Natural killer cell (primary cell): Measurements from ENCODE around the gene CALML6. TPM values are rescaled to one million over a fixed set of nuclear protein-coding genes. Genes with fewer than 3 reads are reported as not detected.

ENCODE experiments used
- ATAC-seq, 3 donors: fragments of 150-1000 bp in 2 of 3; fragments of 200-7000 bp in 1 of 3; cut with Tn5 transposase; 1 replicate in 1 of 3; 2 replicates in 2 of 3; pipeline ENCODE4 v1.10.0; 2021; ENCODE audit warnings: mild to moderate bottlenecking in 2 of 3, moderate library complexity in 2 of 3
- DNase-seq, 2 donors: peaks; one replicate each; pipeline versions ENCODE4 v3.0.0 to v3.0.0-alpha.2; 2013 to 2021; ENCODE audit warnings: mixed read lengths in 1 of 2
- H3K27ac ChIP-seq: one replicate; pipeline ENCODE4 v1.5.1; 2013; ENCODE audit warnings: mild to moderate bottlenecking, low read length
- H3K27me3 ChIP-seq: one replicate; pipeline ENCODE4 v1.6.1; 2013; ENCODE audit warnings: low read length; ENCODE audit not compliant: control insufficient read depth, insufficient read depth
- H3K36me3 ChIP-seq: one replicate; pipeline ENCODE4 v1.6.1; 2013; ENCODE audit warnings: low read length; ENCODE audit not compliant: control insufficient read depth, insufficient read depth
- H3K4me1 ChIP-seq: one replicate; pipeline ENCODE4 v1.6.1; 2013; ENCODE audit warnings: low read length; ENCODE audit not compliant: control insufficient read depth, insufficient read depth
- H3K4me3 ChIP-seq: one replicate; pipeline ENCODE4 v1.5.1; 2013; ENCODE audit warnings: low read length
- H3K9me3 ChIP-seq: one replicate; pipeline ENCODE4 v1.6.1; 2013; ENCODE audit warnings: low read length; ENCODE audit not compliant: control insufficient read depth, insufficient read depth
- H3K27ac Mint-ChIP-seq, 2 donors: one replicate each; pipeline ENCODE4 v1.8.0; 2022; ENCODE audit warnings: mild to moderate bottlenecking in 2 of 2, mixed read lengths in 2 of 2, moderate library complexity in 1 of 2
- H3K27me3 Mint-ChIP-seq, 2 donors: one replicate each; pipeline ENCODE4 v1.8.0; 2022; ENCODE audit warnings: low read depth in 2 of 2, mixed read lengths in 2 of 2
- H3K36me3 Mint-ChIP-seq: one replicate; pipeline ENCODE4 v1.8.0; 2022; ENCODE audit warnings: mixed read lengths
- H3K4me1 Mint-ChIP-seq, 2 donors: one replicate each; pipeline ENCODE4 v1.8.0; 2022; ENCODE audit warnings: mixed read lengths in 2 of 2
- H3K4me3 Mint-ChIP-seq: one replicate; pipeline ENCODE4 v1.8.0; 2022; ENCODE audit warnings: mild to moderate bottlenecking, moderate library complexity, mixed read lengths
- H3K9me3 Mint-ChIP-seq, 2 donors: one replicate each; pipeline ENCODE4 v1.8.0; 2022; ENCODE audit warnings: mixed read lengths in 2 of 2
- CTCF ChIP-seq: fragments of 200-600 bp; IDR thresholded peaks from one replicate; pipeline ENCODE4 v1.8.0; 2022; ENCODE audit warnings: antibody characterized with exemption
- WGBS: methylation state at CpG from one replicate; pipeline ENCODE4 v1.1.7; 2013; ENCODE audit warnings: missing lambda C conversion rate; ENCODE audit not compliant: insufficient coverage; 5-methylcytosine and 5-hydroxymethylcytosine counted together
- intact Hi-C: fragments of 100-400 bp; cut with micrococcal nuclease; formaldehyde crosslinking; loops from one replicate; pipeline ENCODE4 v1.14.2; 2022
- total RNA-seq, 4 donors: library from RNA; stranded (reverse); fragments of 120-200 nt in 1 of 4; gene quantifications; one replicate each; pipeline versions ENCODE4 v1.2.3 to v1.2.4, GENCODE V29; 2013 to 2022

The CALML6 gene
- total RNA-seq, 3 donors from 2014 or later (not counting 1 experiment from before 2014, with no cell fraction given): 2.1 to 3.9 (median 2.9) TPM

- H3K36me3 Mint-ChIP-seq: no peaks in the 10 kb centered on the region
- no peaks in the 10 kb centered on the region for H3K4me1 ChIP-seq
- no peak overlapping the region for H3K4me3 Mint-ChIP-seq
- no peak for ATAC-seq
- no peak for DNase-seq
- 44% methylated on average over 15 of the region's 15 CpGs for WGBS
- H3K27me3 Mint-ChIP-seq: peaks cover 0 to 6% of the 10 kb centered on the region in 2 donors
- no peaks in the 10 kb centered on the region for H3K4me1 Mint-ChIP-seq
- no peak for TF ChIP-seq CTCF
- intact Hi-C loops: no loop called here
- H3K9me3 ChIP-seq: no peaks in the 10 kb centered on the region
- no peaks in the 10 kb centered on the region for H3K27me3 ChIP-seq
- no peaks in the 10 kb centered on the region for H3K36me3 ChIP-seq
- no peak overlapping the region for H3K27ac Mint-ChIP-seq
- no peaks in the 10 kb centered on the region for H3K9me3 Mint-ChIP-seq
- no peak overlapping the region for H3K27ac ChIP-seq
- H3K4me3 ChIP-seq: no peak overlapping the region
Measured at GRCh38 chr1:1937061-1937460, 22.0 kb downstream of the CALML6 start.

DNA sequence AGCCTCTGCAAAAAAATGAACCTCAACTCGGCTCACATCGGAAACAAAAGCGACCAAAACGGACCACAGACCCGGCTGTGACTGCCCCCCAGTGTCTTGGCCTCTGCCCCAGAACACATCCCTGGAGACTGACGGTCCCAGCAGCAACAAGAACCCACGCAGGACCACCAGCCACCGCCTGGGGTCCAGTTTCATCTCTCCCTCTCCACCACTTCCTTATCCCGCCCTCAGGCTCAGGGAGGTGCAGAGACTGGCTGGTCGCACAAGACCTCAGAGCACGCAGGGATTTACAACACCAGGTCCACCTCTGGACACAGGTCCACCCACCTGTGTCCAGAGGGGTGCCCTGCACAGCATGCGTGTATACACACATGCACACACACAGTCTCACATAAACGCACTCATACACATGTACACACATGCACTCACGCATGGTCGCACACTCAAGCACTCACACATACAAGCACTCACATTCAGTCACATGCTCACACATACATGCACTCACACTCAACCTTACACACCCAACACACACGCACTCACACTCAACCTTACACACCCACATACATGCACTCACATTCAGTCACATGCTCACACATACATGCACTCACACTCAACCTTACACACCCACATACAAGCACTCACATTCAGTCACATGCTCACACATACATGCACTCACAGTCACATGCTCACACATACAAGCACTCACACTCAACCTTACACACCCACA is 22.7 kb downstream of the CALML6 start:
- no peak for DNase-seq
- WGBS: 82% methylated on average over 16 of the region's 16 CpGs

GRCh38 chr1:1938276-1938573 is 23.2 kb downstream of the CALML6 start:
- Mint-ChIP-seq H3K27me3 (peaks cover 0 to 6% of the 10 kb centered on the region in 2 donors), H3K4me3 (no peak overlapping the region), H3K4me1 (no peaks in the 10 kb centered on the region), H3K36me3 (no peaks in the 10 kb centered on the region), H3K27ac (no peak overlapping the region), H3K9me3 (no peaks in the 10 kb centered on the region)
- no peak overlapping the region for H3K27ac ChIP-seq
- no peaks in the 10 kb centered on the region for H3K36me3 ChIP-seq
- no peaks in the 10 kb centered on the region for H3K27me3 ChIP-seq
- H3K4me3 ChIP-seq: no peak overlapping the region
- no peak for TF ChIP-seq CTCF
- H3K4me1 ChIP-seq: no peaks in the 10 kb centered on the region
- no peaks in the 10 kb centered on the region for H3K9me3 ChIP-seq
- WGBS: 74% methylated on average over 6 of the region's 6 CpGs
- intact Hi-C loops: no loop called here
- DNase-seq (no peak), ATAC-seq (peak in 1 of 3 donors; percentile 12)

More for the DNA sequence above, 22.7 kb downstream of the CALML6 start:
- peaks cover 0 to 6% of the 10 kb centered on the region in 2 donors for H3K27me3 Mint-ChIP-seq
- no peak overlapping the region for H3K4me3 ChIP-seq
- H3K36me3 ChIP-seq: no peaks in the 10 kb centered on the region
- intact Hi-C loops: no loop called here
- H3K4me3 Mint-ChIP-seq: no peak overlapping the region
- no peak overlapping the region for H3K27ac Mint-ChIP-seq
- H3K9me3 Mint-ChIP-seq: no peaks in the 10 kb centered on the region
- ATAC-seq: peak in 1 of 3 donors; percentile 15
- no peaks in the 10 kb centered on the region for H3K36me3 Mint-ChIP-seq
- no peak for TF ChIP-seq CTCF
- no peaks in the 10 kb centered on the region for H3K9me3 ChIP-seq
- H3K4me1 ChIP-seq: no peaks in the 10 kb centered on the region
- H3K27ac ChIP-seq: no peak overlapping the region
- H3K4me1 Mint-ChIP-seq: no peaks in the 10 kb centered on the region
- no peaks in the 10 kb centered on the region for H3K27me3 ChIP-seq
